ENCODE measurements around the gene GALNT3.

Gene GALNT3

GRCh38 chr2:165699946-165700345 lies 94.1 kb downstream of the GALNT3 start:
- no peak overlapping the region for H3K4me3 ChIP-seq (replicated peaks in 1 of 2; ENCODE audit: low read depth in 2 of 2, low read length in 2 of 2)
- no peak for DNase-seq (ENCODE audit: low read depth in 2 of 2)
- no peak for TF ChIP-seq CTCF (IDR thresholded peaks at IDR 0.05; ENCODE audit: low read depth, low read length)

GRCh38 chr2:165698444-165698884 lies 95.6 kb downstream of the GALNT3 start:
- TF ChIP-seq CTCF (IDR thresholded peaks at IDR 0.05; ENCODE audit: low read depth, low read length): peak; percentile 61
- no peak overlapping the region for H3K4me3 ChIP-seq (replicated peaks in 1 of 2; ENCODE audit: low read depth in 2 of 2, low read length in 2 of 2)
- DNase-seq (ENCODE audit: low read depth in 2 of 2): peak; percentile 76 to 81

GRCh38 chr2:165697748-165698443 lies 96.2 kb downstream of the GALNT3 start:
- DNase-seq (ENCODE audit: low read depth in 2 of 2): no peak
- no peak overlapping the region for H3K4me3 ChIP-seq (replicated peaks in 1 of 2; ENCODE audit: low read depth in 2 of 2, low read length in 2 of 2)
- TF ChIP-seq CTCF (IDR thresholded peaks at IDR 0.05; ENCODE audit: low read depth, low read length): no peak
